Measurements from ENCODE around the gene NRXN2.

- TF ChIP-seq CTCF (IDR thresholded peaks at IDR 0.05; ENCODE audit: low read depth, low read length, missing input control) (no peak), TAF1 (conservative IDR thresholded peaks at IDR 0.05) (no peak), ZBTB33 (IDR thresholded peaks at IDR 0.05) (no peak), RXRA (IDR thresholded peaks at IDR 0.05) (no peak), GABPA (IDR thresholded peaks at IDR 0.05 in 1 of 2, conservative IDR thresholded peaks at IDR 0.05 in 1 of 2) (no peak), JUND (IDR thresholded peaks at IDR 0.05) (no peak), MAX (IDR thresholded peaks at IDR 0.05) (no peak), ATF3 (IDR thresholded peaks at IDR 0.05) (no peak), EGR1 (IDR thresholded peaks at IDR 0.05; ENCODE audit: low read depth in 2 of 2) (no peak), YY1 (IDR thresholded peaks at IDR 0.05) (no peak)
Measured at GRCh38 chr11:64712430-64713015, 10.5 kb downstream of the NRXN2 start.

All from liver (tissue), 3 donors.